Testis (tissue), 2 donors: ENCODE data around the gene MPC1.

Source experiments
- POLR2A ChIP-seq: fragments of 450-650 bp; IDR thresholded peaks from one replicate; pipeline ENCODE4 v1.6.1; 2017; ENCODE audit warnings: antibody characterized with exemption, mild to moderate bottlenecking, moderate library complexity
- TF ChIP-seq, protein P1 (sequence below), 3 experiments: fragments of 450-650 bp in 2 of 3; fragments of 200-600 bp in 1 of 3; sonication (generic) in 1 of 3; IDR thresholded peaks; one replicate each; pipeline ENCODE4 v1.5.1; 2016 to 2019; ENCODE audit warnings: antibody characterized with exemption in 3 of 3, mild to moderate bottlenecking in 2 of 3, moderate library complexity in 1 of 3

DNA sequence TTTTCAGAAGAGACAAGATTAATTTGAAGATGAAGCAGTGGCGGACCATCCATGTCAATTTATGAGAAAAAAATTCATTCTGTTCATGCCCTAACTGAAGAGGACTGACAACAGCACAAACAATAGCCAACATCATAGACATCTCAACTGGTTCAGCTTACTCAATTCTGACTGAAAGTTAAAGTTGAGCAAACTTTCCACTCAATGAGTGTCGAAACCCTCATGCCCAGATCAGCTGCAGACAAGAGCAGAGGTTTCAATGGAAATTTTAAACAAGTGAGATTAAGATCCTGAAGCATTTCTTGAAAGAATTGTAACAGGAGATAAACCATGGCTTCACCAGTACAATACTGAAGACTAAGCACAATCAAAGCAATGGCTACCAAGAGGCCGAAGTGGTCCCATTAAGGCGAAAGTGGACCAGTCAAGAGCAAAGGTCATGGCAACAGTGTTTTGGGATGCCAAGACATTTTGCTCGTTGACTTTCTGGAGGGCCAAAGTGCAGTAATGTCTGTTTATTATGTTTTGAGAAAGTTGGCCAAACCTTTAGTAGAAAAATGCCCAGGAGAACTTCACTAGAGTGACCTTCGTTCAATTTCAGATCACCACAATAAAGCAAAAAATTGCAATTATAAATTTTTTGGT, 34.3 kb downstream of the MPC1 start:
- no peak for TF ChIP-seq POLR2A
- TF ChIP-seq, protein P1, sequence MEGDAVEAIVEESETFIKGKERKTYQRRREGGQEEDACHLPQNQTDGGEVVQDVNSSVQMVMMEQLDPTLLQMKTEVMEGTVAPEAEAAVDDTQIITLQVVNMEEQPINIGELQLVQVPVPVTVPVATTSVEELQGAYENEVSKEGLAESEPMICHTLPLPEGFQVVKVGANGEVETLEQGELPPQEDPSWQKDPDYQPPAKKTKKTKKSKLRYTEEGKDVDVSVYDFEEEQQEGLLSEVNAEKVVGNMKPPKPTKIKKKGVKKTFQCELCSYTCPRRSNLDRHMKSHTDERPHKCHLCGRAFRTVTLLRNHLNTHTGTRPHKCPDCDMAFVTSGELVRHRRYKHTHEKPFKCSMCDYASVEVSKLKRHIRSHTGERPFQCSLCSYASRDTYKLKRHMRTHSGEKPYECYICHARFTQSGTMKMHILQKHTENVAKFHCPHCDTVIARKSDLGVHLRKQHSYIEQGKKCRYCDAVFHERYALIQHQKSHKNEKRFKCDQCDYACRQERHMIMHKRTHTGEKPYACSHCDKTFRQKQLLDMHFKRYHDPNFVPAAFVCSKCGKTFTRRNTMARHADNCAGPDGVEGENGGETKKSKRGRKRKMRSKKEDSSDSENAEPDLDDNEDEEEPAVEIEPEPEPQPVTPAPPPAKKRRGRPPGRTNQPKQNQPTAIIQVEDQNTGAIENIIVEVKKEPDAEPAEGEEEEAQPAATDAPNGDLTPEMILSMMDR (IDR thresholded peaks at IDR 0.05) = no peak
